H1 (cell line): Measurements from ENCODE around the gene CCDC83. TPM values are rescaled to one million over a fixed set of nuclear protein-coding genes. Genes with fewer than 3 reads are reported as not detected.

ENCODE experiments used
- CTCF ChIA-PET: fragments of 300-600 bp; sonication (Branson Sonifier 250); formaldehyde crosslinking; loops from one replicate; lab custom pipeline; 2021; ENCODE audit not compliant: partially characterized antibody; lab: Charles Lee
- POLR2A ChIA-PET: fragments of 300-600 bp; sonication (Branson Sonifier 250); formaldehyde crosslinking; loops from one replicate; lab custom pipeline; 2021; ENCODE audit warnings: inconsistent platforms; ENCODE audit not compliant: partially characterized antibody; lab: Charles Lee
- DNase-seq, 2 experiments: peaks; one replicate each; pipeline versions ENCODE4 v3.0.0 to v3.0.0-alpha.2; 2010 to 2022; ENCODE audit warnings: low spot score in 2 of 2, low read depth in 1 of 2, mixed read lengths in 1 of 2
- FAIRE-seq: peaks from 2 replicates; lab custom pipeline; 2011; peaks lifted over from hg19 to GRCh38; lab: Jason Lieb, UNC
- H2AFZ ChIP-seq: 2 replicates; pipeline ENCODE4 v1.8.1; 2012; ENCODE audit warnings: low read length, inconsistent platforms
- H2AK5ac ChIP-seq: 2 replicates; pipeline ENCODE4 v1.6.1; 2013; ENCODE audit warnings: low read depth, low read length
- H2BK120ac ChIP-seq: replicated peaks from 2 replicates; pipeline ENCODE3; 2013; ENCODE audit warnings: low read depth, low read length, inconsistent platforms
- H2BK12ac ChIP-seq: 2 replicates; pipeline ENCODE4 v1.6.1; 2013; ENCODE audit warnings: low read depth, low read length
- H2BK15ac ChIP-seq: 2 replicates; pipeline ENCODE4 v1.6.1; 2013; ENCODE audit warnings: low read length
- H2BK20ac ChIP-seq: 2 replicates; pipeline ENCODE4 v1.6.1; 2013; ENCODE audit warnings: low read length
- H2BK5ac ChIP-seq: 2 replicates; pipeline ENCODE4 v1.6.1; 2013; ENCODE audit warnings: low read depth, low read length
- H3K14ac ChIP-seq: 2 replicates; pipeline ENCODE4 v1.6.1; 2013; ENCODE audit warnings: inconsistent platforms; ENCODE audit not compliant: insufficient read length
- H3K18ac ChIP-seq: 2 replicates; pipeline ENCODE4 v1.6.1; 2013; ENCODE audit warnings: low read length; ENCODE audit errors: extremely low read depth
- H3K23ac ChIP-seq: 2 replicates; pipeline ENCODE4 v1.6.1; 2013; ENCODE audit warnings: inconsistent platforms; ENCODE audit not compliant: insufficient read length
- H3K23me2 ChIP-seq: 2 replicates; pipeline ENCODE4 v1.6.1; 2013; ENCODE audit warnings: low read depth, low read length
- H3K27ac ChIP-seq: 2 replicates; pipeline ENCODE4 v1.6.1; 2011; ENCODE audit warnings: low read depth, low read length, inconsistent platforms
- H3K27me3 ChIP-seq, 4 experiments: replicated peaks in 1 of 4; 1 replicate in 1 of 4; 2 replicates in 3 of 4; pipeline versions ENCODE4 v1.6.1 to v1.8.1; 2011 to 2013; ENCODE audit warnings: low read length in 3 of 4, mild to moderate bottlenecking in 3 of 4, inconsistent platforms in 2 of 4, mixed read lengths in 2 of 4, moderate library complexity in 1 of 4; ENCODE audit not compliant: control insufficient read depth in 3 of 4, insufficient read depth in 3 of 4; ENCODE audit errors: extremely low read depth in 1 of 4
- H3K36me3 ChIP-seq, 4 experiments: 2 replicates each; pipeline versions ENCODE4 v1.6.1 to v1.8.1; 2011 to 2013; ENCODE audit warnings: mild to moderate bottlenecking in 4 of 4, low read length in 3 of 4, moderate library complexity in 2 of 4, control low read depth in 1 of 4, inconsistent platforms in 1 of 4; ENCODE audit not compliant: insufficient read depth in 4 of 4, control insufficient read depth in 2 of 4
- H3K4ac ChIP-seq: replicated peaks from 2 replicates; pipeline ENCODE3; 2013; ENCODE audit warnings: low read length, low read depth, mixed read lengths, inconsistent platforms; ENCODE audit not compliant: insufficient read length
- H3K4me1 ChIP-seq, 4 experiments: replicated peaks in 1 of 4; 1 replicate in 1 of 4; 2 replicates in 3 of 4; pipeline versions ENCODE4 v1.6.1 to v1.8.1; 2011 to 2013; ENCODE audit warnings: low read length in 3 of 4, inconsistent platforms in 2 of 4, mixed read lengths in 1 of 4; ENCODE audit not compliant: insufficient read depth in 4 of 4, control insufficient read depth in 3 of 4
- H3K4me2 ChIP-seq, 2 experiments: 2 replicates each; pipeline versions ENCODE4 v1.6.1 to v1.8.1; 2011 to 2013; ENCODE audit warnings: low read depth in 2 of 2, low read length in 2 of 2, control low read depth in 1 of 2, inconsistent platforms in 1 of 2, mild to moderate bottlenecking in 1 of 2; ENCODE audit not compliant: insufficient read depth in 1 of 2
- H3K4me3 ChIP-seq, 4 experiments: fragments of 200-600, 300-600 bp in 1 of 4; sonication (generic), shearing (Covaris generic), sonication (Bioruptor Twin) in 1 of 4; 2 replicates each; pipeline versions ENCODE4 v1.5.1 to v1.8.1; 2011 to 2016; ENCODE audit warnings: low read length in 4 of 4, low read depth in 3 of 4, control low read depth in 2 of 4, inconsistent platforms in 2 of 4, mild to moderate bottlenecking in 2 of 4, mixed read lengths in 1 of 4, moderate library complexity in 1 of 4; ENCODE audit not compliant: insufficient read depth in 2 of 4; ENCODE audit errors: extremely low read depth in 1 of 4
- H3K56ac ChIP-seq: replicated peaks from 2 replicates; pipeline ENCODE3; 2013; ENCODE audit warnings: low read depth, mild to moderate bottlenecking, mixed read lengths, low read length, inconsistent platforms; ENCODE audit not compliant: insufficient read length
- H3K79me1 ChIP-seq: 2 replicates; pipeline ENCODE4 v1.6.1; 2013; ENCODE audit warnings: low read depth, low read length, control low read depth
- H3K79me2 ChIP-seq, 2 experiments: 2 replicates each; pipeline versions ENCODE4 v1.6.1 to v1.8.1; 2012 to 2013; ENCODE audit warnings: low read length in 2 of 2, mild to moderate bottlenecking in 2 of 2, inconsistent platforms in 1 of 2; ENCODE audit not compliant: insufficient read depth in 2 of 2, control insufficient read depth in 1 of 2
- H3K9ac ChIP-seq, 4 experiments: replicated peaks in 1 of 4; 1 replicate in 1 of 4; 2 replicates in 3 of 4; pipeline versions ENCODE4 v1.6.1 to v1.8.1; 2011 to 2013; ENCODE audit warnings: low read depth in 3 of 4, low read length in 3 of 4, control low read depth in 2 of 4, mild to moderate bottlenecking in 2 of 4, moderate library complexity in 2 of 4, inconsistent platforms in 1 of 4; ENCODE audit errors: extremely low read depth in 1 of 4
- H3K9me3 ChIP-seq, 2 experiments: 2 replicates each; pipeline versions ENCODE4 v1.6.1 to v1.8.1; 2012 to 2013; ENCODE audit warnings: mild to moderate bottlenecking in 2 of 2, moderate library complexity in 2 of 2, control low read depth in 1 of 2, inconsistent platforms in 1 of 2, low read depth in 1 of 2, low read length in 1 of 2, mixed read lengths in 1 of 2; ENCODE audit not compliant: insufficient read depth in 2 of 2
- H4K20me1 ChIP-seq, 2 experiments: replicated peaks in 1 of 2; 2 replicates each; pipeline versions ENCODE3 to v1.8.1; 2011 to 2013; ENCODE audit warnings: inconsistent platforms in 2 of 2, low read length in 2 of 2, mild to moderate bottlenecking in 1 of 2; ENCODE audit not compliant: insufficient read depth in 2 of 2, control insufficient read depth in 1 of 2
- H4K5ac ChIP-seq: 2 replicates; pipeline ENCODE4 v1.6.1; 2013; ENCODE audit warnings: low read length, low read depth, mixed read lengths, inconsistent platforms; ENCODE audit not compliant: insufficient read length
- H4K8ac ChIP-seq: 2 replicates; pipeline ENCODE4 v1.8.0; 2013; ENCODE audit warnings: mild to moderate bottlenecking, moderate library complexity, low read length, inconsistent platforms; ENCODE audit not compliant: insufficient read depth; ENCODE audit errors: extremely low read depth
- H4K91ac ChIP-seq: replicated peaks from 2 replicates; pipeline ENCODE3; 2013; ENCODE audit warnings: low read length, mixed read lengths, inconsistent platforms; ENCODE audit not compliant: insufficient read length
- CHD1 ChIP-seq: IDR thresholded peaks from 2 replicates; pipeline ENCODE4 v1.6.1; 2012; ENCODE audit warnings: low read depth, low read length, improper control_type of control experiment
- E2F6 ChIP-seq: IDR thresholded peaks from 2 replicates; pipeline ENCODE4 v1.6.1; 2012; ENCODE audit warnings: inconsistent platforms
- NRF1 ChIP-seq: IDR thresholded peaks from 2 replicates; pipeline ENCODE4 v1.6.1; 2011; ENCODE audit warnings: mild to moderate bottlenecking, low read depth, low read length, improper control_type of control experiment
- POLR2AphosphoS5 ChIP-seq: IDR thresholded peaks from 2 replicates; pipeline ENCODE4 v1.6.1; 2011; ENCODE audit warnings: low read depth, low read length
- WGBS, 2 experiments: shearing (Covaris generic) in 1 of 2; methylation state at CpG; one replicate each; pipeline versions ENCODE4 v1.1.6 to v1.1.7; 2013 to 2015; ENCODE audit warnings: low lambda C conversion rate in 2 of 2, mixed read lengths in 2 of 2, inconsistent platforms in 1 of 2, low coverage in 1 of 2, missing lambda C conversion rate in 1 of 2; ENCODE audit not compliant: insufficient replicate concordance in 2 of 2, insufficient coverage in 1 of 2, insufficient read length in 1 of 2; ENCODE audit errors: extremely low coverage in 1 of 2, missing lambda C conversion rate in 1 of 2; 5-methylcytosine and 5-hydroxymethylcytosine counted together
- polyA plus RNA-seq, 7 experiments: library from polyadenylated mRNA; depleted of rRNA in 3 of 7; stranded (reverse) in 5 of 7; unstranded in 2 of 7; fragments of >200 nt in 5 of 7; fragments of 200-250 nt in 2 of 7; gene quantifications; 1 replicate in 5 of 7; 2 replicates in 1 of 7; 4 replicates in 1 of 7; pipeline versions ENCODE4 v1.2.1 to v1.2.3, GENCODE V29; 2011 to 2013; ENCODE audit warnings: missing spikeins in 2 of 7, mixed read lengths in 2 of 7
- total RNA-seq: library from RNA; stranded (reverse); fragmentation: NEBNext Ultra II Directional; extraction: Animal tissue kit (Norgen Biotek cat#: 25700); gene quantifications from 2 replicates; pipeline ENCODE4 v1.2.1, GENCODE V29; 2021

CCDC83 gene
- total and polyA plus RNA-seq, 2 of the 8 experiments (the other 6 are each of a cell fraction or from before 2014, with no cell fraction given): not detected

GRCh38 chr11:85935751-85936150 is 80.6 kb downstream of the CCDC83 start:
- Histone ChIP-seq H3K27me3 (no peaks in the 10 kb centered on the region), H2BK120ac (no peak overlapping the region), H4K91ac (no peak overlapping the region), H3K36me3 (no peaks in the 10 kb centered on the region), H3K9me3 (peaks cover 0 to 5% of the 10 kb centered on the region in 2 experiments; a peak in 1 of 4 replicates), H3K56ac (no peak overlapping the region), H3K4ac (no peak overlapping the region), H3K14ac (no peak overlapping the region), H3K4me3 (no peak overlapping the region), H2BK5ac (no peak overlapping the region), H3K79me2 (no peaks in the 10 kb centered on the region), H4K5ac (no peak overlapping the region), H3K23me2 (0 out of 2 replicates have a peak, but pooled peaks cover 1% of the 10 kb centered on the region), H3K4me2 (no peak overlapping the region), H2BK15ac (no peak overlapping the region), H4K8ac (no peak overlapping the region), H4K20me1 (no peaks in the 10 kb centered on the region), H2BK12ac (no peak overlapping the region), H2BK20ac (no peak overlapping the region), H3K79me1 (no peaks in the 10 kb centered on the region), H3K4me1 (no peaks in the 10 kb centered on the region), H3K23ac (no peak overlapping the region), H3K27ac (no peak overlapping the region), H2AK5ac (no peak overlapping the region), H3K9ac (no peak overlapping the region), H2AFZ (no peak overlapping the region), H3K18ac (no peak overlapping the region)
- 95% methylated on average over 10 of the region's 10 CpGs; no CpG with 5 or more reads in 1 of the 2 experiments for WGBS, 2 experiments
- POLR2A ChIA-PET: no interaction called here
- CTCF ChIA-PET: interaction anchor here (0.6 kb wide), 1 partner anchor 443 kb away, joined by 4 read pairs; no protein-coding TSS in a partner anchor
- no peak for FAIRE-seq
- TF ChIP-seq CHD1: no peak
- TF ChIP-seq POLR2AphosphoS5: no peak
- no peak for TF ChIP-seq E2F6
- TF ChIP-seq NRF1: no peak
- DNase-seq: no peak
